ENCODE measurements around the gene TSPAN1.

- no peak for TF ChIP-seq REST (IDR thresholded peaks at IDR 0.05; ENCODE audit: insufficient read depth in 1 of 2, low read depth in 2 of 2, low read length in 1 of 2)
- no peak for TF ChIP-seq POLR2AphosphoS5 (IDR thresholded peaks at IDR 0.05; ENCODE audit: low read depth, low read length)
- TF ChIP-seq CTCF (IDR thresholded peaks at IDR 0.05): no peak
- no peak for TF ChIP-seq TCF7L2 (IDR thresholded peaks at IDR 0.05; ENCODE audit: low read depth, low read length)
- TF ChIP-seq SIN3A (IDR thresholded peaks at IDR 0.05; ENCODE audit: borderline replicate concordance, insufficient read depth, low read depth, low read length): no peak
Observed at GRCh38 chr1:46205791-46206190, 30.9 kb downstream of the TSPAN1 start.
